Stimulated activated memory B cell treated with anti-CD40 and anti-IgM and Interleukin-4, amounts not matched to agents 10 μg/mL and 1 μg/mL and 100 μg/mL, for 72 hours (primary cell): ENCODE results near the gene CSH1.
A peak's percentile ranks its signal among the peaks of the same experiment; 100 is the strongest.
"Not testable (repeated sequence)": the region's sequence is repeated elsewhere in the genome, so short reads cannot be mapped to it uniquely, and the experiment has no call there.

Experiments used
- ATAC-seq: fragments of 150-1000 bp; cut with Tn5 transposase; 2 replicates; pipeline ENCODE4 v1.10.0; 2021
- H3K27ac Mint-ChIP-seq: one replicate; pipeline ENCODE4 v1.8.0; 2022; ENCODE audit warnings: mild to moderate bottlenecking, mixed read lengths
- H3K27me3 Mint-ChIP-seq: one replicate; pipeline ENCODE4 v1.8.0; 2022; ENCODE audit warnings: mixed read lengths
- H3K36me3 Mint-ChIP-seq: one replicate; pipeline ENCODE4 v1.8.0; 2022; ENCODE audit warnings: mixed read lengths
- H3K4me1 Mint-ChIP-seq: one replicate; pipeline ENCODE4 v1.8.0; 2022; ENCODE audit warnings: mixed read lengths
- H3K4me3 Mint-ChIP-seq: one replicate; pipeline ENCODE4 v1.8.0; 2022; ENCODE audit warnings: mild to moderate bottlenecking, moderate library complexity, mixed read lengths
- H3K9me3 Mint-ChIP-seq: one replicate; pipeline ENCODE4 v1.8.0; 2022; ENCODE audit warnings: mixed read lengths

Gene CSH1

GRCh38 chr17:63870292-63870665 is 26.1 kb downstream of the CSH1 start:
- not testable (repeated sequence) for H3K27ac Mint-ChIP-seq, H3K36me3 Mint-ChIP-seq, H3K9me3 Mint-ChIP-seq, H3K27me3 Mint-ChIP-seq, H3K4me3 Mint-ChIP-seq, ATAC-seq
- peaks cover 12% of the 10 kb centered on the region for H3K4me1 Mint-ChIP-seq

- not testable (repeated sequence) for ATAC-seq, H3K27ac Mint-ChIP-seq, H3K4me3 Mint-ChIP-seq, H3K27me3 Mint-ChIP-seq, H3K36me3 Mint-ChIP-seq, H3K9me3 Mint-ChIP-seq
- peaks cover 12% of the 10 kb centered on the region for H3K4me1 Mint-ChIP-seq
Observed at GRCh38 chr17:63869491-63870291, 26.7 kb downstream of the CSH1 start.

GRCh38 chr17:63866625-63867024 is 29.7 kb downstream of the CSH1 start:
- not testable (repeated sequence) for H3K27me3 Mint-ChIP-seq, H3K4me3 Mint-ChIP-seq, H3K9me3 Mint-ChIP-seq, H3K4me1 Mint-ChIP-seq, H3K36me3 Mint-ChIP-seq, ATAC-seq
- H3K27ac Mint-ChIP-seq, result peak overlapping the region; percentile 67

GRCh38 chr17:63859257-63859656 is 37.1 kb downstream of the CSH1 start:
- H3K4me1 Mint-ChIP-seq, result no peaks in the 10 kb centered on the region
- no peak overlapping the region for H3K27ac Mint-ChIP-seq
- H3K9me3 Mint-ChIP-seq, result no peaks in the 10 kb centered on the region
- no peaks in the 10 kb centered on the region for H3K36me3 Mint-ChIP-seq
- H3K27me3 Mint-ChIP-seq, result peaks cover 20% of the 10 kb centered on the region
- no peak overlapping the region for H3K4me3 Mint-ChIP-seq
- no peak for ATAC-seq

- not testable (repeated sequence) for H3K9me3 Mint-ChIP-seq, H3K36me3 Mint-ChIP-seq, H3K4me1 Mint-ChIP-seq, H3K4me3 Mint-ChIP-seq, H3K27ac Mint-ChIP-seq, ATAC-seq
- H3K27me3 Mint-ChIP-seq, result peaks cover 20% of the 10 kb centered on the region
Observed at GRCh38 chr17:63856425-63856824, 39.9 kb downstream of the CSH1 start.

GRCh38 chr17:63855185-63855584 is 41.2 kb downstream of the CSH1 start:
- Mint-ChIP-seq H3K36me3 (no peaks in the 10 kb centered on the region), H3K27me3 (peaks cover 11% of the 10 kb centered on the region), H3K27ac (no peak overlapping the region), H3K9me3 (no peaks in the 10 kb centered on the region), H3K4me3 (no peak overlapping the region), H3K4me1 (no peaks in the 10 kb centered on the region)
- no peak for ATAC-seq

GRCh38 chr17:63854709-63855108 is 41.7 kb downstream of the CSH1 start:
- H3K27ac Mint-ChIP-seq, result no peak overlapping the region
- no peaks in the 10 kb centered on the region for H3K4me1 Mint-ChIP-seq
- H3K9me3 Mint-ChIP-seq, result no peaks in the 10 kb centered on the region
- no peak for ATAC-seq
- peaks cover 7% of the 10 kb centered on the region for H3K27me3 Mint-ChIP-seq
- no peaks in the 10 kb centered on the region for H3K36me3 Mint-ChIP-seq
- no peak overlapping the region for H3K4me3 Mint-ChIP-seq

- Mint-ChIP-seq H3K27ac (no peak overlapping the region), H3K4me3 (no peak overlapping the region), H3K36me3 (no peaks in the 10 kb centered on the region), H3K27me3 (no peaks in the 10 kb centered on the region), H3K4me1 (peaks cover 10% of the 10 kb centered on the region), H3K9me3 (peaks cover 4% of the 10 kb centered on the region)
- ATAC-seq, result no peak
Observed at GRCh38 chr17:63853260-63853659, 43.1 kb downstream of the CSH1 start.

GRCh38 chr17:63850401-63850800 is 46.0 kb downstream of the CSH1 start:
- Mint-ChIP-seq H3K9me3 (peaks cover 8% of the 10 kb centered on the region), H3K4me3 (no peak overlapping the region), H3K27me3 (no peaks in the 10 kb centered on the region)

GRCh38 chr17:63848834-63849689 is 47.3 kb downstream of the CSH1 start:
- Mint-ChIP-seq H3K4me3 (peak overlapping the region; percentile 84), H3K27me3 (no peaks in the 10 kb centered on the region), H3K36me3 (no peaks in the 10 kb centered on the region), H3K9me3 (peaks cover 8% of the 10 kb centered on the region), H3K4me1 (peaks cover 20% of the 10 kb centered on the region), H3K27ac (peak overlapping the region; percentile 94)
- ATAC-seq, result peak; percentile 95

More at GRCh38 chr17:63850401-63850800, 46.0 kb downstream of the CSH1 start:
- no peak for ATAC-seq
- Mint-ChIP-seq H3K27ac (no peak overlapping the region), H3K4me1 (peaks cover 17% of the 10 kb centered on the region), H3K36me3 (no peaks in the 10 kb centered on the region)

GRCh38 chr17:63847525-63848249 is 48.7 kb downstream of the CSH1 start:
- H3K4me1 Mint-ChIP-seq, result peaks cover 28% of the 10 kb centered on the region
- no peaks in the 10 kb centered on the region for H3K36me3 Mint-ChIP-seq
- peak overlapping the region; percentile 94 for H3K27ac Mint-ChIP-seq
- no peaks in the 10 kb centered on the region for H3K27me3 Mint-ChIP-seq
- peaks cover 8% of the 10 kb centered on the region for H3K9me3 Mint-ChIP-seq
- no peak for ATAC-seq
- peak overlapping the region; percentile 18 for H3K4me3 Mint-ChIP-seq

GRCh38 chr17:63845509-63845908 is 50.9 kb downstream of the CSH1 start:
- Mint-ChIP-seq H3K36me3 (no peaks in the 10 kb centered on the region), H3K27ac (no peak overlapping the region), H3K27me3 (no peaks in the 10 kb centered on the region), H3K4me3 (no peak overlapping the region), H3K4me1 (peaks cover 43% of the 10 kb centered on the region), H3K9me3 (peaks cover 8% of the 10 kb centered on the region)
- ATAC-seq, result no peak
